HUES6 (cell line): ENCODE measurements around the gene LRP6.

Experiments used
- H3K27ac ChIP-seq: 2 replicates; pipeline ENCODE4 v1.7.0; 2013; ENCODE audit warnings: low read depth, mild to moderate bottlenecking, low read length, inconsistent platforms
- H3K27me3 ChIP-seq: 2 replicates; pipeline ENCODE4 v1.6.1; 2013; ENCODE audit warnings: low read length; ENCODE audit not compliant: control insufficient read depth, insufficient read depth
- H3K36me3 ChIP-seq: 2 replicates; pipeline ENCODE4 v1.6.1; 2013; ENCODE audit warnings: low read length; ENCODE audit not compliant: control insufficient read depth, insufficient read depth
- H3K4me1 ChIP-seq: 2 replicates; pipeline ENCODE4 v1.6.1; 2013; ENCODE audit warnings: low read length; ENCODE audit not compliant: control insufficient read depth, insufficient read depth
- H3K4me3 ChIP-seq: 2 replicates; pipeline ENCODE4 v1.5.1; 2013; ENCODE audit warnings: low read depth, low read length
- H3K9ac ChIP-seq: one replicate; pipeline ENCODE4 v1.6.1; 2013; ENCODE audit warnings: mild to moderate bottlenecking, low read length
- H3K9me3 ChIP-seq: 2 replicates; pipeline ENCODE4 v1.6.1; 2013; ENCODE audit warnings: low read depth, low read length; ENCODE audit not compliant: control insufficient read depth, insufficient read depth

LRP6 gene

DNA sequence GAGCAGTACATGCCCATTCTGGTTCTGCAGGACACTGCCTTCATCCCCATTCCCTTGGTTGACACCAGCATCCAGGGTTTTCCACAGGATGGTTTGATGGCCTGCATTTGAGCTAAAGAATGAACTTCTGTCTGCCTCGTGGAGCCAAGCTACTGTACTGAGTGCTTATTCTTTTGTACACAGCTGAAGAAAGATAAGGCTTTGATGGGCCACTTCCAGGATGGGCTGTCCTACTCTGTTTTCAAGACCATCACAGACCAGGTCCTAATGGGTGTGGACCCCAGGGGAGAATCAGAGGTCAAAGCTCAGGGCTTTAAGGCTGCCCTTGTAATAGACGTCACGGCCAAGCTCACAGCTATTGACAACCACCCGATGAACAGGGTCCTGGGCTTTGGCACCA is 172.4 kb downstream of the LRP6 start:
- Histone ChIP-seq H3K27ac (no peak overlapping the region), H3K9ac (no peak overlapping the region), H3K36me3 (peaks cover 3% of the 10 kb centered on the region; the same call in 1 of the 2 replicates)

DNA sequence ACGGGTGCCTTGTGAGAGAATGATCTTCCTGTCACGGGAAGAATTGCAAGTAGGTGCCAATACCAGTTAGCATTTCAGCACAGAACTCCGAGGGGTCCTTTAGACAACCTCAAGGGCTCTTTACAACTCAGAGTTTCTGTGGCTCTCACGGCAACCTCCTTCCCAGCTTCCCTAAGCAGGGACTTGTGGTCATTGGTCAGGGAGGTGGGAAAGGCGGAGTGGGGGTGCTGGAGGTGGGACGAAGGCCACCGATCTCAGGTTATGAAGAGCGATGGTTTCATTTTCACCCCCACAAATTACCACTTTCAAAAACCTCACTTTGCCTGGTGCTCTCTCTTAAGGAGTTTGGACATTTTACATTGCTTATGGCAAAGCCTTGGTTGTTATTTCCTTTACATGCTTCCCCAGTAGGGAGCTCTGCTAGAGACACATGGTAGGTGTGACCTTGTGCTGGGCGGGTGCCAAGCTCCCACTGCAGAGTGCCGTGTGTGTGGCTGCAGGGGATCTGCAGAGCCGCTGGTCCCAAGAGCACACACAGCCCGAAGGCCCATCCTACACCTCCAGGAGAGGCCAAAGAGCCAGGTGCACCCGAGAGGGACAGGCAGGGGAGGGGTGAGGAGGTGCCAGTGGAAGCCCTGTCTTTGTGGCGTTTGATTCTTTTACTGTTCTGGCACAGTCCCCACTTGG is 174.7 kb downstream of the LRP6 start:
- Histone ChIP-seq H3K9me3 (no peaks in the 10 kb centered on the region), H3K9ac (no peak overlapping the region), H3K27ac (no peak overlapping the region), H3K36me3 (no peaks in the 10 kb centered on the region), H3K4me3 (no peak overlapping the region), H3K27me3 (no peaks in the 10 kb centered on the region), H3K4me1 (peaks cover 22% of the 10 kb centered on the region)

More for the DNA sequence above, 172.4 kb downstream of the LRP6 start:
- no peak overlapping the region for H3K4me3 ChIP-seq
- H3K4me1 ChIP-seq, result peaks cover 12% of the 10 kb centered on the region; the same call in 1 of the 2 replicates
- H3K9me3 ChIP-seq, result no peaks in the 10 kb centered on the region
- no peaks in the 10 kb centered on the region for H3K27me3 ChIP-seq

DNA sequence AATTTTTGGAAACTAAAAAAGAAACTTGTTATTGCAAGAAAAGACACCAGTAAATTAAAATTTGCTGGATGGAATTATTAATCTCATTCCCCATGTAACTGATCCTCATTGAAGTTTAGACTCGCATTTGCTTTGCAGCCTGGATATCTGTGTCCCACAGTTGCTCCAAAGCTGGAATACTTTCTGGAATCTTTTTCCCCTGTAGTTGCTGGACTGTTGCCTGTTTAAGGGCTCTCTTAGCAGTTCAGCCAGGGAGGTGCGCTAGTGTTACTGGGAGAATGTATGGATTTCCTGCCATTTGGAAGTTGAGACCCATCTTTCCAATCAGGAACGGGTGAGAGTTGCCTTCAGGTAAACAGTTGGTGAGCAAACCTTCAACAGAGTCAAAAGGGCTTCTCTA is 175.8 kb downstream of the LRP6 start:
- Histone ChIP-seq H3K9me3 (no peaks in the 10 kb centered on the region), H3K27me3 (no peaks in the 10 kb centered on the region), H3K27ac (no peak overlapping the region), H3K4me3 (no peak overlapping the region), H3K36me3 (no peaks in the 10 kb centered on the region), H3K4me1 (peaks cover 33% of the 10 kb centered on the region), H3K9ac (no peak overlapping the region)

DNA sequence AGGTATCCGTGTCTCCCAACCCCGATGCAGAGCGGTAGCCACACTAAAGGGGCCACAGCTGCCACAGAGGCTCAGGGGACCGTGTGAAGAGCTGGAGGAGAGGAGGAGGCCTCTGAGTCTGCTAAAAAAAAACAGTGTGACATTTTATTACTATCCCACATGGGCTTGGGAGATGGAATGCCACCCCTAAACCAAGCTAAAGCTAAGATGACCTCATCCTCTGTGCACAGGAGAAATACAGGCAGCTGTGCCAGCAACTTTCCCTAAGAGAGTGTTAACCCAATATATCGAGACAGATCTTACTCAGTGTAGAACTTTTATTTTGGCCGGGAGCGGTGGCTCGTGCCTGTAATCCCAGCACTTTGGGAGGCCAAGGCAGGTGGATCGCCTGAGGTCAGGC is 178.1 kb downstream of the LRP6 start:
- Histone ChIP-seq H3K27me3 (no peaks in the 10 kb centered on the region), H3K4me3 (no peak overlapping the region), H3K4me1 (peaks cover 39% of the 10 kb centered on the region), H3K9me3 (no peaks in the 10 kb centered on the region), H3K9ac (no peak overlapping the region), H3K36me3 (no peaks in the 10 kb centered on the region), H3K27ac (no peak overlapping the region)

DNA sequence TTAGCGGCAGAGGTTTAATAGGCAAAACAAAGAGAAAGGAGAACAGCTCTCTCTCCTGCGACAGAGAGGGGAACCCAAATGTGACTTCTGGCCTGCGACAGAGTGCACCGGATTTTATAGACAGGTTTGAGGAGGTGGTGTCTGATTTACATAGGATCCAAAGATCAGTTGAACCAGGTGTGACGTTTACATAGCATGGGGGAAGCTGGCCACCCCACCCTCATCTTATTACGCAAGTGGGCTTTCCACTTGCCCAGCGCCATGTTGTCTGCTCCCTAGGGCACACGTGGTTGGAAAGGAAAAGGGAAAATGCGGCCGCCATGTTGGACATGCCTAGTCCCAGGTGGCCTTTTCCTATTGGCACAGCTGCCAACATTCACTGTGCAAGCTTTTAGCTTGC is 178.7 kb downstream of the LRP6 start:
- Histone ChIP-seq H3K36me3 (no peaks in the 10 kb centered on the region), H3K4me3 (no peak overlapping the region), H3K9me3 (no peaks in the 10 kb centered on the region), H3K4me1 (peaks cover 39% of the 10 kb centered on the region), H3K27ac (no peak overlapping the region), H3K27me3 (no peaks in the 10 kb centered on the region), H3K9ac (no peak overlapping the region)

DNA sequence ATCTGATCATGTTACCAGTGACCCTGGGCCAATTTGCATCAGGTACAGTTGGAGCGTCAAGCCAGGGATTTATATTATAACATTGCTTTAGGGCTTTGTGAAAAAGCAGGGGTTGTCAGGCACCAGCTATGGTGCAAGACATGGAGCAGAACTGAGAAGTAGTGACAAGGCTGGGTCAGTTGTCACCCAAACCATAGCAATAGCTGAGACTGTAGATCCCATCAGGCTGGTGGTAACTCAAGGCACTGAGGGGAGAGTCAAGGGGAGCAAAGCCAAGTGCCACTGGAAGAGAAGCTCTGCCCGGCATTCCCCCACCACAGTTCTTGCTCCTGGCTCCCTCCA is 179.2 kb downstream of the LRP6 start:
- Histone ChIP-seq H3K27ac (peak overlapping the region; percentile 63), H3K4me1 (peaks cover 39% of the 10 kb centered on the region), H3K9me3 (no peaks in the 10 kb centered on the region), H3K4me3 (no peak overlapping the region), H3K27me3 (no peaks in the 10 kb centered on the region), H3K9ac (no peak overlapping the region), H3K36me3 (no peaks in the 10 kb centered on the region)

DNA sequence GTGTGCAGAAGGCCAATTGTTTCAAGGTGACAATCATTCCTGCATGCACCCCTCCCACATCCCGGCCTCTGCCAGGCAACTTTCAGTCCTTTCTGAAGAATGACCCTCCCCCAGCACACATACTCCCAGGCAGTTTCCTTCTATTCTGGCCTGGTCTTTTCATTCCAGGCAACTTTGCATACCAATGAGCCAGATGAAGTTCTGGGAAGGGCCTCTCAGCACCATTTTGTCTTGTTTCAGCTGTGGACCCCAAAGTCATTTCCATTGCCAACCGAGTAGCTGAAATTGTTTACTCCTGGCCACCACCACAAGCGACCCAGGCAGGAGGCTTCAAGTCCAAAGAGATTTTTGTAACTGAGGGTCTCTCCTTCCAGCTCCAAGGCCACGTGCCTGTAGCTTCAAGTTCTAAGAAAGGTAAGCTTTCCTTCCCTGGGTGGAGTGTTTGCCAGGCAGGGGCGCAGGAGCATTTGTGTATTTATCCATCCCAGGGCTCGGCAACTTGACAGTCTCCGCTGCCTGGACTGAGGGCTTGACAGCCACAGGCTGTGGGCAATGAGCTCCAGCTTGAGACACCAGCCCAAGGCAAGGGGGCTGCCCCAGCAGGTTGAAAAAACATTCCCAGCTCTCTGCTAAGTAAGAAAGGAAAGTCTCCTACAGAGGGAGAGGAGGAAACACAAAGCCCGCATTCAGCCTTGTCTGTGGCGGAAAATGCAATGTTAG is 179.7 kb downstream of the LRP6 start:
- Histone ChIP-seq H3K9ac (peak overlapping the region; percentile 7), H3K4me3 (peak overlapping the region; percentile 16), H3K9me3 (no peaks in the 10 kb centered on the region), H3K27ac (peak overlapping the region; percentile 63), H3K36me3 (no peaks in the 10 kb centered on the region), H3K27me3 (no peaks in the 10 kb centered on the region), H3K4me1 (peaks cover 34% of the 10 kb centered on the region)

DNA sequence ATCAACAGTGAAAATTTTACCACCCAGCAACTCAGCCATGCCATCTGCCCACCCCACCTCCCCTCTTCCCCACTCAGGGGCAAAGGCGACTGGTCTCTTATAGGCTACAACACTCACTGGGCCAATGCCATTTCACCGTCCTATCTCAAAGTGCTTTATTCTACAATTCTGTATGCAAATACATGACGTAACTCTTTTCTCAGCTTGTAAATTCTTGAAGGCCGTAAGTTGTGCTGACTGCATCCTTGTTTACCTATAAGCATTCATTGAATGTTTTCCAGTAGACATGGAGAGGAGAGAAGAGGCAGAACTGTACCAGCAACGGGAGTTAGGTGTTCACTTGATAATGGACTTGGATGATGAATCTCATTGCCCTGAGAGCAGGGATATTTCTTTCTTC is 180.5 kb downstream of the LRP6 start:
- no peaks in the 10 kb centered on the region for H3K27me3 ChIP-seq
- H3K27ac ChIP-seq, result no peak overlapping the region
- H3K9me3 ChIP-seq, result no peaks in the 10 kb centered on the region
- H3K4me3 ChIP-seq, result no peak overlapping the region
- H3K36me3 ChIP-seq, result no peaks in the 10 kb centered on the region
- peaks cover 27% of the 10 kb centered on the region for H3K4me1 ChIP-seq
- H3K9ac ChIP-seq, result no peak overlapping the region

DNA sequence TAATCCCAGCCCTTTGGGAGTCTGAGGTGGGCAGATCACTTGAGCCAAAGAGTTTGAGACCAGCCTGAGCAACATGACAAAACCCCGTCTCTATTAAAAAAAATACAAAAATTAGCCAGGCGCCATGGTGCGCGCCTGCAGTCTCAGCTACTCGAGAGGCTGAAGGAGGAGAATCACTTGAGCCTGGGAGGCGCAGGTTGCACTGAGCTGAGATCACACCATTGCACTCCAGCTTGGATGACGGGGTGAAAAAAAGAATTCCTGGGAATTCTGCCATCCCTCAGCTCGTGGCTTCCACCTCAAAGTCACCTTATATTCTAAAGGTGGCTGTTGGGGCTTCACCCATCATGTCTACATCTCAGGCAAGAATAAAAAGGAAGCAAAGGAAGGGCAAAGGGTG is 183.2 kb downstream of the LRP6 start:
- peaks cover 27% of the 10 kb centered on the region for H3K4me1 ChIP-seq
- H3K9me3 ChIP-seq, result no peaks in the 10 kb centered on the region
- no peaks in the 10 kb centered on the region for H3K27me3 ChIP-seq
- no peak overlapping the region for H3K9ac ChIP-seq
- H3K27ac ChIP-seq, result no peak overlapping the region
- H3K36me3 ChIP-seq, result no peaks in the 10 kb centered on the region
- no peak overlapping the region for H3K4me3 ChIP-seq

DNA sequence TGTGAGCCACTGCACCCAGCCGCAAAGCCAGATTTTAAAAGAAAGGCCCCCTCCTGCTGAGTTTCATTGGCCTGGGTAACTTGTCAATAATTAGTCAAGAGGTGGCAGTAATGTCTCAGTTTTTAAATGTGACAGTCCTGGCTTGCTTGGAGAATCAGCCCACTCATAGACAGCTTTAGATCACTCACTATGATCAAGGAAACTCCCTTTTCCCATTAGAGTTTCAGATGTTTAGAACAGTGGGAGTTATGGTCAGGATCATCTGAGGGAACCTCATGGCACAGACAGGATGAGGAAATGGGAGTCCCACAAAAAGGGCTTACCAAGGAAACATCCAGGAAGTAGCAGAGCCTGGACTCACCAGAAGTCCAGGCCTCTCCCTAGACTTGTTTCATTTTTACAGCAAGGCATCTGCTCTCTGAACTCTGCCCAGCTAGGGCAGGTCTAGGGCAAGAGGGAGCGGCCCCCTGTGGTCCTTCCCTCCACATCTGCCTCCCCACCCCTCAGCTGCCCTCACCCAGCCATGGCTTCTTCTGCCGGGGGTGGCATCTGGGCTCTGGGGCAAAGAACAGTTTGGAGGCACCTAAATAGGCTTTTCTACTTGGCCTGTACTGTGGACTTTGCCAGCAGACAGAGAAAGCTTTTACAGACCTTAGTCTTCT is 184.9 kb downstream of the LRP6 start:
- Histone ChIP-seq H3K4me1 (peaks cover 23% of the 10 kb centered on the region), H3K27ac (no peak overlapping the region), H3K9ac (no peak overlapping the region), H3K36me3 (no peaks in the 10 kb centered on the region), H3K27me3 (no peaks in the 10 kb centered on the region), H3K9me3 (no peaks in the 10 kb centered on the region), H3K4me3 (no peak overlapping the region)

DNA sequence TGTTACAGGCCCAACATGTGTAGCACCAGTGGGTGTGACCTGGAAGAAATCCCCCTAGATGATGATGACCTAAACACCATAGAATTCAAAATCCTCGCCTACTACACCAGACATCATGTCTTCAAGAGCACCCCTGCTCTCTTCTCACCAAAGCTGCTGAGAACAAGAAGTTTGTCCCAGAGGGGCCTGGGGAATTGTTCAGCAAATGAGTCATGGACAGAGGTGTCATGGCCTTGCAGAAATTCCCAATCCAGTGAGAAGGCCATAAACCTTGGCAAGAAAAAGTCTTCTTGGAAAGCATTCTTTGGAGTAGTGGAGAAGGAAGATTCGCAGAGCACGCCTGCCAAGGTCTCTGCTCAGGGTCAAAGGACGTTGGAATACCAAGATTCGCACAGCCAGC is 187.6 kb downstream of the LRP6 start:
- H3K9me3 ChIP-seq, result no peaks in the 10 kb centered on the region
- no peak overlapping the region for H3K4me3 ChIP-seq
- H3K27me3 ChIP-seq, result no peaks in the 10 kb centered on the region
- no peak overlapping the region for H3K9ac ChIP-seq
- H3K36me3 ChIP-seq, result no peaks in the 10 kb centered on the region
- H3K27ac ChIP-seq, result no peak overlapping the region
- peaks cover 7% of the 10 kb centered on the region for H3K4me1 ChIP-seq
